ENCODE measurements around the gene SREBF1.

- TF ChIP-seq FOXA1 (IDR thresholded peaks at IDR 0.05) = no peak
- TF ChIP-seq NFRKB (IDR thresholded peaks at IDR 0.05) = no peak
- no peak for TF ChIP-seq FOXK2 (IDR thresholded peaks at IDR 0.05)
- TF ChIP-seq FOXM1 (IDR thresholded peaks at IDR 0.05; ENCODE audit: borderline replicate concordance) = no peak
Measured at GRCh38 chr17:17766077-17766743, 70.6 kb downstream of the SREBF1 start.
